Sigmoid colon (tissue), 3 donors: ENCODE measurements around the gene SNRNP40.

ENCODE experiments used
- CTCF ChIP-seq, 4 experiments: fragments of 450-650 bp in 3 of 4; fragments of 200-600 bp in 1 of 4; IDR thresholded peaks; one replicate each; pipeline ENCODE4 v1.5.1; 2016 to 2019; ENCODE audit warnings: antibody characterized with exemption in 4 of 4, mild to moderate bottlenecking in 3 of 4, moderate library complexity in 2 of 4
- POLR2A ChIP-seq, 2 donors: fragments of 450-650 bp; IDR thresholded peaks; one replicate each; pipeline ENCODE4 v1.6.1; 2016; ENCODE audit warnings: antibody characterized with exemption in 2 of 2, mild to moderate bottlenecking in 2 of 2, moderate library complexity in 2 of 2

- no peak for TF ChIP-seq CTCF (IDR thresholded peaks at IDR 0.05)
- TF ChIP-seq POLR2A (IDR thresholded peaks at IDR 0.05): no peak
Observed at GRCh38 chr1:31302709-31303441, 6.3 kb upstream of the SNRNP40 start.
